ENCODE results near the gene MGAT4C.

- TF ChIP-seq CTCF (IDR thresholded peaks at IDR 0.05) = no peak
- no peak for TF ChIP-seq JUNB (IDR thresholded peaks at IDR 0.05)
Measured at GRCh38 chr12:86134561-86134960, 121.6 kb downstream of the MGAT4C start.
